Subcutaneous abdominal adipose tissue (tissue), 5 donors: Measurements from ENCODE around the gene VPS72.
"Not testable (repeated sequence)": the region's sequence is repeated elsewhere in the genome, so short reads cannot be mapped to it uniquely, and the experiment has no call there.

Experiments used
- H3K27ac ChIP-seq: one replicate; pipeline ENCODE4 v1.7.0; 2013; ENCODE audit warnings: low read depth, mild to moderate bottlenecking, inconsistent platforms, low read length, moderate library complexity
- H3K27me3 ChIP-seq, 5 donors: one replicate each; pipeline ENCODE4 v1.7.0; 2013; ENCODE audit warnings: low read length in 5 of 5, inconsistent platforms in 1 of 5; ENCODE audit not compliant: control insufficient read depth in 5 of 5, insufficient read depth in 4 of 5
- H3K36me3 ChIP-seq, 5 donors: one replicate each; pipeline ENCODE4 v1.7.0; 2013; ENCODE audit warnings: low read length in 5 of 5; ENCODE audit not compliant: control insufficient read depth in 5 of 5, insufficient read depth in 5 of 5
- H3K4me1 ChIP-seq, 5 donors: one replicate each; pipeline ENCODE4 v1.7.0; 2013; ENCODE audit warnings: low read length in 5 of 5, mild to moderate bottlenecking in 3 of 5, moderate library complexity in 1 of 5; ENCODE audit not compliant: control insufficient read depth in 5 of 5, insufficient read depth in 5 of 5
- H3K4me3 ChIP-seq, 5 donors: one replicate each; pipeline ENCODE4 v1.7.0; 2013; ENCODE audit warnings: low read length in 5 of 5, low read depth in 1 of 5
- H3K9ac ChIP-seq, 5 donors: one replicate each; pipeline ENCODE4 v1.7.0; 2013; ENCODE audit warnings: low read length in 5 of 5, mild to moderate bottlenecking in 4 of 5, moderate library complexity in 3 of 5
- H3K9me3 ChIP-seq, 5 donors: one replicate each; pipeline ENCODE4 v1.7.0; 2013; ENCODE audit warnings: low read length in 5 of 5; ENCODE audit not compliant: control insufficient read depth in 5 of 5
- donor health status: healthy.
- donor health status: healthy.
- donor health status: healthy.
- donor health status: healthy.
- donor health status: healthy.

The VPS72 gene

DNA sequence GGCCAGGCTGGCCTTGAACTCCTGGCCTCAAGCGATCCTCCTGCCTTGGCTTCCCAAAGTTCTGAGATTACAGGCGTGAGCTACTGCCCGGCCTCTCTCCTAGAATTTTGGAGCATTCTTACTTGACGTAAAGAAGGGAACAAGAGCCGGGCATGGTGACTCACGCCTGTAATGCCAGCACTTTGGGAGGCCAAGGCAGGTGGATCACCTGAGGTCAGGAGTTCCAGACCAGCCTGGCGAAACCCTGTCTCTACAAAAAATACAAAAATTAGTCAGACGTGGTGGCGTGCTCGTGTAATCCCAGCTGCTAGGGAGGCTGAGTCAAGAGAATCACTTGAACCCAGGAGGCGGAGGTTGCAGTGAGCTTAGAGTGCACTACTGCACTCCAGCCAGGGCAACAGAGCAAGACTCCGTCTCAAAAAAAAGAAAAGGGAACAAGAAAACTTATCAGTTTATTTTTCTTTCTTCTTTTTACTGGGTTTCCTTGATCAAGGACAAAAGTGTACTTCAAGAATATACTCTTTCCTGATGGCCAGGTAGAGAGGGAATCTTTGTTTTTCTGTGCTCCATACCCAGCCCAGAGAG is 15.5 kb upstream of the VPS72 start:
- peak overlapping the region in 1 of 5 donors; percentile 4 for H3K9ac ChIP-seq
- H3K27me3 ChIP-seq, H3K9me3 ChIP-seq, H3K27ac ChIP-seq, H3K4me3 ChIP-seq: not testable (repeated sequence)
- peaks cover 0 to 15% (median 8%) of the 10 kb centered on the region in 5 donors for H3K4me1 ChIP-seq
- H3K36me3 ChIP-seq: peaks cover 0 to 41% (median 21%) of the 10 kb centered on the region in 5 donors

DNA sequence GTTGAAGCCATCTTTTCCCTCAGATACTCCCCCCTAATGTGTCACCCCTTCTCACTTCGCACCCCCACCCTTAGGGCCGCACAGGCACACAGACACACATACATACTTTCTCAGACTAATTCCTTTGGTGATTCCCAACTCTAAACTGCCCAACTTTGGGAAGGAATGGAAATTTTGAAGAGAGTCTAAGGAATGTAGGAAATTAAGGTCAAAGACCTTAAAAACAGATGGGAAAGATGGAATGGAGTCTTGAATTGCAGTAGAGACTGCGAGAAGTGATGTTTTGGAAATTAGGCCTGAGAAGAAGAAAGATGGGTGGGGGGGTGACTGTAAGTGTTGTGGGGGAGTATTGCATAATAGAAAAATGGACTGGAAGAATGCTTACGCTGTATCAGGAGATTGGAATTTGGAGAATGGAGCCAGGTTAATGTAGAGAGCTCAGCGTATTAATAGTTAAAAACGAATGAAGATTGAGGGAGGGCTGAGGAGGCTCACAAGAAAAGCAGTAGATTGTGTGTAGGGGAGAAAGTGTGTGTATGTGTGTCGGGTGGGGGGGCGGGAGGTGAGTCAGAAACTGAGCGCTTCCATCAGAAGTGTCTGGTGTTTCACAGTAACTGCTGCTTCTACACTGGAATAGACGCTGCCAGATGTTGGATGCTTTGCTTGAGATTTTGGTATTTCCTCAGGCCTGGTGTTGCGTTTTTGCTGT is 10.0 kb upstream of the VPS72 start:
- peak overlapping the region; percentile 72 to 98 (median 96) for H3K9ac ChIP-seq
- peaks cover 0 to 15% (median 5%) of the 10 kb centered on the region in 5 donors for H3K36me3 ChIP-seq
- H3K27ac ChIP-seq: peak overlapping the region; percentile 96
- no peaks in the 10 kb centered on the region for H3K9me3 ChIP-seq
- peaks cover 2 to 40% (median 31%) of the 10 kb centered on the region in 5 donors for H3K4me1 ChIP-seq
- peak overlapping the region; percentile 92 to 99 (median 96) for H3K4me3 ChIP-seq
- no peaks in the 10 kb centered on the region for H3K27me3 ChIP-seq

- Histone ChIP-seq H3K4me1 (peaks cover 2 to 40% (median 31%) of the 10 kb centered on the region in 5 donors), H3K27me3 (no peaks in the 10 kb centered on the region), H3K9ac (peak within 1 kb of the TSS; percentile 92 to 98 (median 97)), H3K4me3 (peak within 1 kb of the TSS; percentile 92 to 99 (median 96)), H3K9me3 (no peaks in the 10 kb centered on the region), H3K27ac (peak within 1 kb of the TSS; percentile 96), H3K36me3 (peaks cover 0 to 10% (median 5%) of the 10 kb centered on the region in 5 donors)
Observed at GRCh38 chr1:151198254-151199127, 8.5 kb upstream of the VPS72 start, which contains the start of gene PIP5K1A. Gene PIP5K1A (plus strand): TSS chr1:151198552. CDS start chr1:151198997, 445 bp downstream.

GRCh38 chr1:151197863-151198253 is 7.9 kb upstream of the VPS72 start:
- H3K4me1 ChIP-seq: peaks cover 2 to 40% (median 31%) of the 10 kb centered on the region in 5 donors
- H3K4me3 ChIP-seq: peak overlapping the region; percentile 62 to 99 (median 93)
- peaks cover 0 to 4% (median 2%) of the 10 kb centered on the region in 5 donors for H3K36me3 ChIP-seq
- H3K9ac ChIP-seq: peak overlapping the region; percentile 7 to 98 (median 30)
- H3K27me3 ChIP-seq: no peaks in the 10 kb centered on the region
- H3K27ac ChIP-seq: peak overlapping the region; percentile 96
- H3K9me3 ChIP-seq: no peaks in the 10 kb centered on the region

DNA sequence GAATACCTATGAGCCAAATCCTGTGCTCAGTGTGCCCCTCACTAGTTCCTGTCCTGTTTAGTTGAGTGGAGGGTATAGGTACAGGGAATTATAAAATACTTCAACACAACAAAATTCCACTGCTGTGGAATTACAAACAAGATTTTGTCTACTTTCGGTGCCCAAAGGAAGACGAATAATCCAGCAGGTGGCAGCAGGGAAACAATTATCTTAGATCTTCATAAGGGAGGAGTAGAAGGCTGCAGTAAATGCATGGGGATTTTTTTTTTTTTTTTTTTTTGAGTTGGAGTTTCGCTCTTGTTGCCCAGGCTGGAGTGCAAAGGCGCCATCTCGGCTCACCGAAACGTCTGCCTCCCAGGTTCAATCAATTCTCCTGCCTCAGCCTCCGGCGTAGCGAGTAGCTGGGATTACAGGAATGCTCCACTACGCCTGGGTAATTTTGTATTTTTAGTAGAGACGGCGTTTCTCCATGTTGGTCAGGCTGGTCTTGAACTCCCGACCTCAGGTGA is 6.3 kb upstream of the VPS72 start:
- Histone ChIP-seq H3K27me3 (no peaks in the 10 kb centered on the region), H3K36me3 (no peaks in the 10 kb centered on the region), H3K4me1 (peaks cover 2 to 37% (median 25%) of the 10 kb centered on the region in 5 donors), H3K9me3 (no peaks in the 10 kb centered on the region), H3K4me3 (peak overlapping the region; percentile 15 to 47 (median 34)), H3K9ac (peak overlapping the region in 3 of 5 donors; percentile 42 to 68 (median 46)), H3K27ac (peak overlapping the region; percentile 86)

- H3K27ac ChIP-seq, H3K4me3 ChIP-seq: not testable (repeated sequence)
Observed at GRCh38 chr1:151194894-151195594, 5.0 kb upstream of the VPS72 start.

GRCh38 chr1:151193856-151194255 is 3.9 kb upstream of the VPS72 start:
- Histone ChIP-seq H3K9me3 (no peaks in the 10 kb centered on the region), H3K4me1 (peaks cover 0 to 30% (median 20%) of the 10 kb centered on the region in 5 donors), H3K36me3 (no peaks in the 10 kb centered on the region), H3K27ac (no peak overlapping the region), H3K4me3 (no peak overlapping the region), H3K9ac (no peak overlapping the region), H3K27me3 (no peaks in the 10 kb centered on the region)

More at GRCh38 chr1:151194894-151195594, 5.0 kb upstream of the VPS72 start:
- not testable (repeated sequence) for H3K9me3 ChIP-seq, H3K9ac ChIP-seq, H3K27me3 ChIP-seq, H3K36me3 ChIP-seq
- peaks cover 2 to 34% (median 22%) of the 10 kb centered on the region in 5 donors for H3K4me1 ChIP-seq

- Histone ChIP-seq H3K27ac (no peak overlapping the region), H3K9me3 (no peaks in the 10 kb centered on the region), H3K4me3 (no peak overlapping the region), H3K4me1 (peaks cover 2 to 35% (median 25%) of the 10 kb centered on the region in 5 donors), H3K9ac (no peak overlapping the region), H3K27me3 (no peaks in the 10 kb centered on the region), H3K36me3 (no peaks in the 10 kb centered on the region)
Observed at GRCh38 chr1:151193304-151193703, 3.3 kb upstream of the VPS72 start.

DNA sequence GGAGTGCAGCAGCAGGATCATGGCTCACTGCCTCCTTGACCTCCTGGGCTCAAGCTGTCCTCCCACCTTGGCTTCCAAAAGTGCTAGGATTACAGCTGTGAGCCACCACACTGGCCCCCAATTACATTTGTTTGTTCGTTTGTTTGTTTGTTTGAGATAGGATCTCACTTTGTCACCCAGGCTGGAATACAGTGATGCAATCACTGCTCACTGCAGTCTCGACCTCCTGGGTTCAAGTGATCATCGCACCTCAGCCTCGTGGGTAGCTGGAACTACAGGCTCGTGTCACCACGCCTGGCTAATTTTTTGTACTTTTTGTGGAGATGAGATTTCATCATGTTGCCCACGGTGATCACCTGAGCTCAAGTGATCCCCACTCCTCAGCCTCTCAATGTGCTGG is 2.0 kb upstream of the VPS72 start:
- no peak overlapping the region for H3K4me3 ChIP-seq
- no peaks in the 10 kb centered on the region for H3K9me3 ChIP-seq
- H3K27ac ChIP-seq: no peak overlapping the region
- H3K27me3 ChIP-seq: no peaks in the 10 kb centered on the region
- no peaks in the 10 kb centered on the region for H3K36me3 ChIP-seq
- no peak overlapping the region for H3K9ac ChIP-seq
- H3K4me1 ChIP-seq: peaks cover 2 to 33% (median 28%) of the 10 kb centered on the region in 5 donors
